HG02642 (cell line): ENCODE measurements around the gene DHRS3.
"Not testable (repeated sequence)": the region's sequence is repeated elsewhere in the genome, so short reads cannot be mapped to it uniquely, and the experiment has no call there.

Source experiments
- ATAC-seq: cut with Tn5 transposase; IDR thresholded peaks from one replicate; pipeline ENCODE4 v1.9.1; 2021; ENCODE audit warnings: mild to moderate bottlenecking; ENCODE audit not compliant: unreplicated experiment, poor library complexity

Gene DHRS3

GRCh38 chr1:12544357-12544756, 73.7 kb downstream of the DHRS3 start:
- no peak for ATAC-seq

- no peak for ATAC-seq
These were observed 74.3 kb downstream of the DHRS3 start for GRCh38 chr1:12543740-12544154.

DNA sequence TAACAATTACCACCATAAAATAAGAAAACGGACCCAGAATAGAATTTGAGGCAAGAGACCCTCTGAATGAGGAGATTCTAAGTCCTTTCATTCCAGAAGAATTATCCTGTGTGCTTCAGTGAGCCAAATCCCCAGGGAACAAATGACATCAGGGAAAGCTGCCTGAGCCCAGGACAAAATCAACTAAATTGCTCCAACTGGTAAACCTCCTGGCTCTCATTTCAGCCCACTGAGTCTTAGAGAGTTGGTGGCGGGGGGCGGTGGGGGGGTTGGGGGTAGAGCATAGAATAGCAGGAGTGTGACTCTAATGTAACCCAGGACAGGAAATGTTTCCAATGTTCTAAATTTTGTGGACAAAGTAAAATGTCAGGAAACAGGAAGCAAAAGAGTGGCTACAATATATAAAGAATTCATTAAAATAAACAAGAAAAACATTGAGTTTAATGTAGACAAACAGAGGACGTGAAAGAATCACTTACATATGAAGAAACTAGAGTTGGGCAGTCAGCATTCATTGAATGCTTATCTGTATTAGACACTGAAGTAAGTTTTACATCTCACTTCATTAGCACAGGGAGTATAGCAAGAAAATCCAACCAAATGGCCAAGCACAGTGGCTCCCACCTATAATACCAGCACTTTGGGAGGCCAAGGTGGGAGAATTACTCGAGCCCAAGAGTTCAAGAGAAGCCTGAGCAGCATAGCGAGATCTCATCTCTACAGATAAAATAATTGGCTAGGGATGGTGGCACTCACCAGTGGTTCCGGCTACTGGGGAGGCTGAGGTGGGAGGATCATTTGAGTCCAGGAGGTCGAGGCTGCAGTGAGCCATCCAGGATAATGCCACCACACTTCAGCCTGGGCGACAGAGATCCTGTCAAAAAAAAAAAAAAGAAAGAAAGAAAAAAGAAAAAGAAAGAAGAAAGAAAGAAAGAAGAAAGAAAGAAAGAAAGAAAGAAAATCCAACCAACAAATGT, 75.1 kb downstream of the DHRS3 start:
- ATAC-seq = no peak

DNA sequence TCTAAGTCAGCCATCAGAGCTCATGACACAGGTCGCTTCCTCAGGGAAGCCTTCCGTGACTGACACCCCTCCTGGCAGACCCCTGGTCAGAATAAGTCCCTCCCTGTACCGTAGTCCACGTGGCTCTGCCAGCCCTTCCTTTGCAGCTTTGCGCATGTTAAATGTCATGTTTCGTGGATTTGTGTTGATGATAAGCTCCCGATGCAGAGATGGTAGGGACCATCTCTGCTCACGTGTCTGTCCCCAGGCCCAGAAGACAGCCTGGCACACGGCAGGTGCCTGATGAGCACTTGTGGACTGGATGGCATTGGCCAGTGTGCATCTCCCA, 75.9 kb downstream of the DHRS3 start:
- no peak for ATAC-seq

GRCh38 chr1:12541274-12542137, 76.5 kb downstream of the DHRS3 start:
- ATAC-seq = no peak

DNA sequence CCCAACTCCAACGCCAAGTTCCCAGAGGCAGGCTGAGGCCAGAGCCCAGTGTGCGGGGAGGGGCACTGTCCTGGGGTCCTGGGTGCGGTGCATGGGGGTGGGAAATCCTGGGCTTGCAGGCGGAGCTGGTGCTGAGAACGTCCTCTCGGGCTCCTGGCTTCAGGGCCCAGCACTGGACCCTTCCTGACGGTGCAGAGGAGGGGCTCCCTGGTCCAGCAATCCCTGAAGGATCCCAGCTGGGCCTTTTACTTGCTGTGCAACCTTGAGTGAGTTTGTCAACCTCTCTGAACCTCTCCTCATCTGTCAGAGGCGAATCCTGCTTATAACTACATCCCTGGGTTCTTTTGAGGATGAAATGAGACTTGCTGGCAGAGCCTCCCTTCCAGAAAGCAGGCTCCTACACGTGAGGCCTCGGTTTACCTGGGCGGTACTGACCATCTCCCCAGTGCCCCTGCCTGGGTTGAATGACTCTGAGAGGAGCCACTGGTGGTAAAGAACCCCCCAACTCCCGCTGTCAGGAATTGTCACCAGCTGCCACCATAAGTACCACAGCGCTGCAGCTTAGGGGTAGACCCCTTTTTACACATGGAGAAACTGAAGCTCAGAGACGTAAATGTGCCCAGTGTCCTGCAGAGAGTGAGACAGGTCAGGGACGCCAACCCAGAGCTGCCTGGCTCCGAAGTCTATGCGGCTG, 77.3 kb downstream of the DHRS3 start:
- no peak for ATAC-seq

DNA sequence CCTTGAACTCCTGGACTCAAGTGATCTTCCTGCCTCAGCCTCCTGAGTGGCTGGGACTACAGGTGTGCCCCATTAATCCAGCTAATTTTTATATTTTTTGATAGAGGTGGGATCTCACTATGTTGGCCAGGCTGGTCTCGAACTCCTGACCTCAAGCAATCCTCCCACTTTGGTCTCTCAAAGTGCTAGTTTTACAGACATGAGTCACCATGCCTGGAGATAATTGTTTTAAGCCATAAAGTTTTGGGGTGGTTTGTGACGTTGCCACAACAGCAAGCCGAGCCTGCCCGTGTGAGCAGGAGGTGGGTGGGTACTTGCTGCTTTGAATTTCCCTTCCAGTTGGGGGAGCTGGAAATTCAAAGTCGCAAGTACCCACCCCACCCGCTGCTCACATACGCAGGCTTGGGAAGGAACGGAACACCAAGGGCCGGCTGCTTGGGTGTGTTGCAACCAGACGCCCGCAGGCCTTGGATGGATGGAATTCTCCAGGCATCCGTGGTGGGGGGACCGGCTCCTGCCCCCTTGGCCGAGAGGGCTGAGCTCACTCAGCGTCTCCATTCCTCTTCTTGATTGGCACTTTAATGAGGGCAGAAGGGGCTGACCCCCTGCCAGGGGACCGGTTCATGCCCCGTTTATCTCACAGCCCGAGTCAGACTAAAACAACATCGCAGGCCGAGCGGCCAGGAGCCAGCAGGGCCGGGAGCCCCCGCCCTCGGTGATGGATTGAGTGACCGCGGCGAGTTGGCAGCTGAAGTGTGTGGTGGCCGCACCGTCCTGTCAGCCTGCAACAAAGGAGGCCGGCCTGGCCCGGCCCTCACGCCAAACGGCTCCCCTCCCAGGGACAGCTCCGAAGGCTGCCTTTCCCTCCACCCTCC, 78.1 kb downstream of the DHRS3 start:
- no peak for ATAC-seq

- no peak for ATAC-seq
These were observed 78.7 kb downstream of the DHRS3 start for GRCh38 chr1:12539320-12539704.

DNA sequence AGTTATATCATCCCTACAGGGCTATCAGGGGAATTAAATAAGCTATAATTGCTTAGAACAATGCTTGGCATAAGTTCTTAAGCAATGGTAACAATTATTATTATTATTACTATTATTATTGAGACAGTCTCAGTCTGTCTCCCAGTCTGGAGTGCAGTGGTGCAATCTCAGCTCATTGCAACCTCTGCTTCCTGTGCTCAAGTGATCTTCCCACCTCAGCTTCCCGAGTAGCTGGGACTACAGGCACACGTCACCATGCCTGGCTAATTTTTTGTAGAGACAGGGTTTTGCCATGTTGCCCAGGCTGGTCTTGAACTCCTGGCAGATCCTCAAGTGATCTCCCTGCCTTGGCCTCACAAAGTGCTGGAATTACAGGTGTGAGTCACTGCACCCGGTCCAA, 79.5 kb downstream of the DHRS3 start:
- ATAC-seq = not testable (repeated sequence)

GRCh38 chr1:12537906-12538461, 80.0 kb downstream of the DHRS3 start:
- ATAC-seq = no peak

- no peak for ATAC-seq
These were observed 80.7 kb downstream of the DHRS3 start for GRCh38 chr1:12537294-12537693.

DNA sequence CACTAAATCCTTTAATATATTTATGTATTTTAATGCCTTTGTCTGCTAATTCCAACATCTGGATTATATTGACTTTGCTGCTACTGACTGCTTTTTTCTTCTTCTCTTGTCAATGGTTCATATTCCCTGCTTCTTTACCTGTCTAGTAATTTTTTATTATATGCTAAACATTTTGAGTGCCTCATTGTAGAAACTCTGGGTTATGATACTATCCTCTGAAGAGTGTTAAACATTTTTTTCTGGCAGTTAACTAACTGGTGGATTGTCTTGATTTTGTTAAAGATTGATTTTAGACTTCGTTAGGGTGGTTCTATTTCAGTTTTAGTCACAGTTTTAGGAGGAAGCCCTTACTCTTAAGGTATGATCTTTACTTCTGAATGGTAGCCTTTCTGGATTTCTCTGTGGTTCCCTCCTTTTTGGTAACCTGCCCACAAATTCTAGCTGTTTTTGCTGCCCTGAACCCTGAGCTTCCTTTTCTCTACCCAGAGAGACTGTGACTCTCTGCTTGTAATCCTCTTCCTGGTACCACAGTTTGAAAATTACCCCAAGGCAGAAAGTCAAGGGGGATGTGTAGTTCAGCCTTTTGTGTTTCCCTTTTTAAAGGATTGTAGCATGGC, 81.9 kb downstream of the DHRS3 start:
- no peak for ATAC-seq

DNA sequence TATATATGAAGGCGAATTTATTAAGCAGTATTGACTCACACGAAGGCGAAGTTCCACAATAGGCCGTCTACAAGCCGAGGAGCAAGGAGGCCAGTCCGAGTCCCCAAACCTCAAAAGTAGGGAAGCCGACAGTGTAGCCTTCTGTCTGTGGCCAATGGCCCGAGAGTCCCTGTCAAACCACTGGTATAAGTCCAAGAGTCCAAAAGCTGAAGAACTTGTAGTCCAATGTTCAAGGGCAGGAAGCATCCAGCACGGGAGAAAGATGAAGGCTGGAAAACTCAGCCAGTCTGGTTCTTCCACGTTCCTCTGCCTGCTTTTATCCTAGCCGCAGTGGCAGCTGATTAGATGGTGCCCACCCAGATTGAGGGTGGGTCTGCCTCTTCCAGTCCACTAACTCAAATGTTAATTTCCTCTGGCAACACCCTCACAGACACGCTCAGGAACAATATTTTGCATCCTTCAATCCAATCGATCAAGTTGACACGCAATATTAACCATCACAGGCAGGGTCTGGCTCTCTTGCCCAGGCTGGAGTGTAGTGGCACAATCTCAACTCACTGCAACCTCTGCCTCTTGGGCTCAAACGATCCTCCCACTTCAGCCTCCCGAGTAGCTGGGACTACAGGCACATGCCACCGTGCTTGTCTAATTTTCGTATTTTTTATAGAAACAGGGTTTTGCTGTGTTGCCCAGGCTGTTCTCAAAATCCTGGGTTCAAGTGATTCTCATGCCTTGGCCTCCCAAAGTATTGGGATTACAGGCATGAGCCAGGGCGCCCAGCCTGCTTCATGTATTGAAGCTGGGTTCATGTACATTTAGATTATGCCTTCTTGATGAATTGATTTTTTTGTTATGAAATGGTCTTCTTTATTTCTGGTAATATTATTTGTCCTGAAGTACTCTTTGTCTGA, 85.3 kb downstream of the DHRS3 start:
- no peak for ATAC-seq

- no peak for ATAC-seq
These were observed 86.9 kb downstream of the DHRS3 start for GRCh38 chr1:12531179-12531499.

DNA sequence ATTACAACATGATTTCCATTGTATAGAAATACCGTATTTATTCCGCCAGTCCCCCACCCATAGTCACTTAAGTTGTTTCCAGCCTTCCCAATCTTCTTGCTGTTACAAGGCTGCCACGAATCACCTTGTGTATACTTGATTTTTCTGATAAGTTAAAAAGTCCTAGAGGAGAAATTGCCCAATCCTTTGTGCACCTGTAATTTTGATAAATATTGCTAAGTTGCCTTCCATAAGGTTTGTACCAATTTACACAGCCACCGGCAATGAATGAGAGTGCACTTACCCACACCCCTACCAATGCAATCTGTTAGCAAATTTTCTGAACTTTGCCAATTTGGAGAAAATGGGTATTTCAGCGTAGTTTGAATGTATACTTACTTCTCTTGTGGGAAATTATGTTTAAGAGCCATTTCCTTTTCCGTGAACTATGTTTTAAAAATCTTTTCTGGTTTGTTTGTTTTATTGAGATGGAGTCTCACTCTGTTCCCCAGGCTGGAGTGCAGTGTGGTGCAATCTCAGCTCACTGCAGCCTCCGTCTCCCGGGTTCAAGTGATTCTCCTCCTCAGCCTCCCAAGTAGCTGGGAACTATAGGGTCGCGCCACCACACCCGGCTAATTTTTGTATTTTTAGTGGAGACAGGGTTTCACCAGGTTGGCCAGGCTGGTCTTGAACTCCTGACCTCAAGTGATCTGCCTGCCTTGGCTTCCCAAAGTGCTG, 87.4 kb downstream of the DHRS3 start:
- no peak for ATAC-seq

DNA sequence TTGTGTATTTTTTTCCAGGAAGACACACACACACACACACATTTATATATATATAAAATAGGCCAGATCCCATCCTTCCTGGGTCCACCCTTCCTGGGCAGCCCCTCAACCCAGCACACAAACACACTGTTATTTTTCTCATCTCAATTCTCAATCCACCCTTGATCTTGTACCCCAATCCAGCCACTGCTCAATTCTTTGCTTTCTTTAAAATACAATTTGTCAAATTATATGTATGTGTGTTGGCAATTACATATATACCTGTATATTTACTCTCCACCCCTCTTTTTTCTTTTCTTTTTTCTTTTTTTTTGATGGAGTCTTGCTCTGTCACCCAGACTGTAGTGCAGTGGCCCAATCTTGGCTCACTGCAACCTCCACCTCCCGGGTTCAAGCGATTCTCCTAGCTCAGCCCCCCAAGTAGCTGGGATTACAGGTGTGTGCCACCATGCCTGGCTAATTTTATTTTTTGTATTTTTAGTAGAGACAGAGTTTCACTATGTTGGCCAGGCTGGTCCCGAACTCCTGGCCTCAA, 88.3 kb downstream of the DHRS3 start:
- no peak for ATAC-seq
